Measurements from ENCODE around the gene SIGLEC5. TPM values are rescaled to one million over a fixed set of nuclear protein-coding genes. Genes with fewer than 3 reads are reported as not detected.
A peak's percentile ranks its signal among the peaks of the same experiment; 100 is the strongest.

The SIGLEC5 gene
- total and polyA plus RNA-seq, 2 donors (not counting 3 experiments of a cell fraction or from before 2014, with no cell fraction given): not detected

DNA sequence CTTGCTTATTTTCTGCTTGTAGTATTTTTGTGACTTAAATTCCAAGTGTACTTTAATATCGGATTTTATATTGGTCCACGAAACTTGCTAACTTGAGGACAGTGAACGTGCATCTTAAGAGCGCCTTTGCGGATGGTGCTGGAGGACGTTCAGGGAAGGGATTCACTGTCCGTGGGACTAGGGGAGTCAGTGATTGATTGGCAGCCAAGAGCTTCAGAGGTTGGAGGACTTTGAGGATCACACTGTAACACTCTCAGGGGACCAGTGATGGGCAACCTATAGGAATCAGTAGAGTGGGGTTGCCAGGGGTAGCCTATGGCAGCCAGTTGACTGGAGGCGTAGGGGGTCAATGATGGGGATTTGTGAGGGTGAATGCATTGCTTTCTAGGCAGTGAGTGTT, 58.6 kb downstream of the SIGLEC5 start:
- no TSS peak for BruUV-seq (replicated peaks)
- no peak for FAIRE-seq
- POLR2A ChIA-PET: no interaction called here
- dilution Hi-C loops (cut with MboI; ENCODE audit: extremely low pct_ligation_motif_present, low sequenced_read_pairs) (no loop called here), intact Hi-C loops (cut with micrococcal nuclease) (loop anchor here (1.0 to 10.0 kb wide), 3 partner anchors 23 to 177 kb away; no protein-coding TSS in a partner anchor)
- Histone ChIP-seq H4K20me1 (replicated peaks; ENCODE audit: control insufficient read depth, extremely low read depth, insufficient read depth, low read length) (no peaks in the 10 kb centered on the region), H3K9me1 (replicated peaks; ENCODE audit: control insufficient read depth, extremely low read depth, insufficient read depth, low read length) (no peaks in the 10 kb centered on the region), H3K4me3 (replicated peaks in 1 of 3; ENCODE audit: insufficient read depth in 1 of 3, low read depth in 1 of 3, low read length in 3 of 3) (peak overlapping the region; percentile 49 to 85 (median 53)), H3K27ac (ENCODE audit: insufficient read depth, low read depth, low read length) (peak overlapping the region; percentile 95), H2AFZ (ENCODE audit: low read depth, low read length) (no peak overlapping the region), H3K79me2 (ENCODE audit: control insufficient read depth, insufficient read depth, low read length) (peaks cover 36% of the 10 kb centered on the region), H3K27me3 (ENCODE audit: control insufficient read depth in 2 of 2, insufficient read depth in 2 of 2, low read length in 2 of 2) (peaks cover 6 to 23% of the 10 kb centered on the region in 2 experiments), H3K9ac (replicated peaks; ENCODE audit: extremely low read depth, insufficient read depth, low read length) (peak overlapping the region; percentile 81), H3K9me3 (replicated peaks; ENCODE audit: control insufficient read depth, insufficient read depth, low read length) (no peaks in the 10 kb centered on the region), H3K4me2 (ENCODE audit: insufficient read depth, low read length) (peak overlapping the region; percentile 96), H3K36me3 (ENCODE audit: control insufficient read depth in 2 of 2, extremely low read depth in 1 of 2, insufficient read depth in 2 of 2, low read length in 2 of 2) (peaks cover 0 to 5% of the 10 kb centered on the region in 2 experiments), H3K4me1 (ENCODE audit: control insufficient read depth, extremely low read depth, insufficient read depth, low read length) (peaks cover 33% of the 10 kb centered on the region)
- no peak for DNase-seq (ENCODE audit: low read depth, low spot score)
- no peak for TF ChIP-seq GATA2 (IDR thresholded peaks at IDR 0.05; ENCODE audit: insufficient read depth, insufficient read length, low read depth, low read length)
- TF ChIP-seq, protein P1, sequence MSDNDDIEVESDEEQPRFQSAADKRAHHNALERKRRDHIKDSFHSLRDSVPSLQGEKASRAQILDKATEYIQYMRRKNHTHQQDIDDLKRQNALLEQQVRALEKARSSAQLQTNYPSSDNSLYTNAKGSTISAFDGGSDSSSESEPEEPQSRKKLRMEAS (IDR thresholded peaks at IDR 0.05; ENCODE audit: insufficient read depth, insufficient read length): no peak
- TF ChIP-seq MYC (IDR thresholded peaks at IDR 0.05; ENCODE audit: low read depth, low read length): no peak
- TF ChIP-seq, protein P2, sequence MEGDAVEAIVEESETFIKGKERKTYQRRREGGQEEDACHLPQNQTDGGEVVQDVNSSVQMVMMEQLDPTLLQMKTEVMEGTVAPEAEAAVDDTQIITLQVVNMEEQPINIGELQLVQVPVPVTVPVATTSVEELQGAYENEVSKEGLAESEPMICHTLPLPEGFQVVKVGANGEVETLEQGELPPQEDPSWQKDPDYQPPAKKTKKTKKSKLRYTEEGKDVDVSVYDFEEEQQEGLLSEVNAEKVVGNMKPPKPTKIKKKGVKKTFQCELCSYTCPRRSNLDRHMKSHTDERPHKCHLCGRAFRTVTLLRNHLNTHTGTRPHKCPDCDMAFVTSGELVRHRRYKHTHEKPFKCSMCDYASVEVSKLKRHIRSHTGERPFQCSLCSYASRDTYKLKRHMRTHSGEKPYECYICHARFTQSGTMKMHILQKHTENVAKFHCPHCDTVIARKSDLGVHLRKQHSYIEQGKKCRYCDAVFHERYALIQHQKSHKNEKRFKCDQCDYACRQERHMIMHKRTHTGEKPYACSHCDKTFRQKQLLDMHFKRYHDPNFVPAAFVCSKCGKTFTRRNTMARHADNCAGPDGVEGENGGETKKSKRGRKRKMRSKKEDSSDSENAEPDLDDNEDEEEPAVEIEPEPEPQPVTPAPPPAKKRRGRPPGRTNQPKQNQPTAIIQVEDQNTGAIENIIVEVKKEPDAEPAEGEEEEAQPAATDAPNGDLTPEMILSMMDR (IDR thresholded peaks at IDR 0.05; ENCODE audit: extremely low read depth in 1 of 2, insufficient read depth in 1 of 2, low read depth in 1 of 2, low read length in 2 of 2): no peak
- TF ChIP-seq POLR2A (IDR thresholded peaks at IDR 0.05; ENCODE audit: low read depth, low read length): no peak
- TF ChIP-seq JUN (IDR thresholded peaks at IDR 0.05; ENCODE audit: borderline replicate concordance, insufficient read depth, insufficient read length, low read depth): no peak
- TF ChIP-seq EZH2 (IDR thresholded peaks at IDR 0.05; ENCODE audit: borderline replicate concordance, low read depth, low read length, severe bottlenecking): no peak
- CTCF ChIA-PET: interaction anchor here (0.9 to 1.4 kb wide), 8 partner anchors 24 to 232 kb away, joined by 3 to 8 read pairs (median 6); no protein-coding TSS in a partner anchor
